K562 treated with DMSO at 1 percent for 12 hours (cell line): ENCODE results near the gene RNF115. TPM values are rescaled to one million over a fixed set of nuclear protein-coding genes. Genes with fewer than 3 reads are reported as not detected.

Source experiments
- total RNA-seq: library from RNA; unstranded; fragments of 300-600 nt; gene quantifications from 2 replicates; pipeline ENCODE4 v1.2.3, GENCODE V29; 2022; ENCODE audit not compliant: insufficient read depth

The RNF115 gene
- 3.3 and 9.2 TPM in 2 replicates for total RNA-seq

GRCh38 chr1:145823565-145824498 lies at the start of gene RNF115, which contains the start of gene POLR3C:
RNF115 (minus strand) TSS chr1:145824095; CDS start chr1:145823873, 222 bp downstream.
POLR3C (plus strand) TSS chr1:145824200; CDS start chr1:145825777, 1,577 bp downstream.

GRCh38 chr1:145858901-145859490 lies 35.1 kb upstream of the RNF115 start, which contains the start of gene PIAS3:
PIAS3 (minus strand) TSS chr1:145859081; CDS start chr1:145858990, 91 bp downstream.

GRCh38 chr1:145845514-145846161 lies 21.7 kb upstream of the RNF115 start, which contains the start of gene NUDT17:
NUDT17 (plus strand) TSS chr1:145845630; CDS start chr1:145845641, 11 bp downstream.

GRCh38 chr1:145719230-145720079 lies 104.4 kb downstream of the RNF115 start, which contains the start of gene CD160:
CD160 (plus strand) TSS chr1:145719499; CDS start chr1:145728328, 8,829 bp downstream.

GRCh38 chr1:145707183-145707867 lies 116.6 kb downstream of the RNF115 start, which contains the start of gene PDZK1:
PDZK1 (minus strand) TSS chr1:145707368; CDS start chr1:145688021, 19,347 bp downstream.

Other genes with a start within 250 kb of the RNF115 start
- gene GPR89A, start 216.1 kb downstream of the RNF115 start, total RNA-seq: 10.6 and 21.9 TPM in 2 replicates
- not detected in 2 replicates for gene PDZK1, start 116.7 kb downstream of the RNF115 start, total RNA-seq
- gene CD160, start 104.6 kb downstream of the RNF115 start, total RNA-seq: not detected in 2 replicates
- gene POLR3C, start 105 bp upstream of the RNF115 start, total RNA-seq: 27.2 and 52.7 TPM in 2 replicates
- gene NUDT17, start 21.5 kb upstream of the RNF115 start, total RNA-seq: 6.2 and 8.6 TPM in 2 replicates
- gene PIAS3, start 35.0 kb upstream of the RNF115 start, total RNA-seq: 11.1 and 30.5 TPM in 2 replicates
- gene ANKRD35, start 61.8 kb upstream of the RNF115 start, total RNA-seq: 0.19 TPM in 1 of 2 replicates, not detected in the other
- 0.41 TPM in 1 of 2 replicates, not detected in the other for gene ITGA10, start 86.0 kb upstream of the RNF115 start, total RNA-seq
- 20.9 and 30.3 TPM in 2 replicates for gene PEX11B, start 94.6 kb upstream of the RNF115 start, total RNA-seq
- gene RBM8A, start 103.4 kb upstream of the RNF115 start, total RNA-seq: 153 and 174 TPM in 2 replicates
- 8.0 and 18.3 TPM in 2 replicates for gene LIX1L, start 133.9 kb upstream of the RNF115 start, total RNA-seq
- gene ANKRD34A, start 140.5 kb upstream of the RNF115 start, total RNA-seq: 1.3 and 2.6 TPM in 2 replicates
- gene POLR3GL, start 140.6 kb upstream of the RNF115 start, total RNA-seq: 55.4 and 58.3 TPM in 2 replicates
- 231 and 482 TPM in 2 replicates for gene TXNIP, start 172.5 kb upstream of the RNF115 start, total RNA-seq
- gene HJV, start 197.6 kb upstream of the RNF115 start, total RNA-seq: 1.4 and 4.7 TPM in 2 replicates